H1 (cell line): ENCODE data around the gene DUSP3. TPM values are rescaled to one million over a fixed set of nuclear protein-coding genes. Genes with fewer than 3 reads are reported as not detected.

Source experiments
- BCL11A ChIP-seq, 2 experiments: IDR thresholded peaks; one replicate each; pipeline ENCODE4 v1.6.1; 2011; ENCODE audit warnings: low read depth in 2 of 2, low read length in 2 of 2, mild to moderate bottlenecking in 2 of 2
- CHD1 ChIP-seq: IDR thresholded peaks from 2 replicates; pipeline ENCODE4 v1.6.1; 2012; ENCODE audit warnings: low read depth, low read length, improper control_type of control experiment
- CHD2 ChIP-seq: IDR thresholded peaks from 2 replicates; pipeline ENCODE4 v1.6.1; 2012; ENCODE audit warnings: low read length, improper control_type of control experiment
- EZH2 ChIP-seq: fragments of 200-600 bp; sonication (generic); IDR thresholded peaks from 2 replicates; pipeline ENCODE4 v1.7.1; 2012; ENCODE audit warnings: low read depth, mild to moderate bottlenecking, moderate library complexity, low read length, inconsistent platforms; ENCODE audit not compliant: severe bottlenecking
- RAD21 ChIP-seq, 2 experiments: IDR thresholded peaks in 1 of 2; conservative IDR thresholded peaks in 1 of 2; 2 replicates each; pipeline ENCODE4 v1.6.1; 2011; ENCODE audit warnings: low read depth in 2 of 2, low read length in 2 of 2, improper control_type of control experiment in 1 of 2, inconsistent platforms in 1 of 2, mild to moderate bottlenecking in 1 of 2, moderate library complexity in 1 of 2
- RXRA ChIP-seq: IDR thresholded peaks from 2 replicates; pipeline ENCODE4 v1.6.1; 2011; ENCODE audit warnings: low read depth, mild to moderate bottlenecking, low read length, moderate library complexity; ENCODE audit not compliant: insufficient read depth
- SIN3A ChIP-seq, 2 experiments: IDR thresholded peaks in 1 of 2; conservative IDR thresholded peaks in 1 of 2; 2 replicates each; pipeline ENCODE4 v1.6.1; 2011 to 2012; ENCODE audit warnings: low read length in 2 of 2, improper control_type of control experiment in 1 of 2, low read depth in 1 of 2, mild to moderate bottlenecking in 1 of 2
- TAF1 ChIP-seq: IDR thresholded peaks from 2 replicates; pipeline ENCODE4 v1.6.1; 2011; ENCODE audit warnings: mild to moderate bottlenecking, low read depth, low read length
- TAF7 ChIP-seq: optimal IDR thresholded peaks from 2 replicates; pipeline ENCODE3; 2011; ENCODE audit warnings: low read depth, mild to moderate bottlenecking, inconsistent platforms, low read length, moderate library complexity, borderline replicate concordance
- polyA plus RNA-seq, 7 experiments: library from polyadenylated mRNA; depleted of rRNA in 3 of 7; stranded (reverse) in 5 of 7; unstranded in 2 of 7; fragments of >200 nt in 5 of 7; fragments of 200-250 nt in 2 of 7; gene quantifications; 1 replicate in 5 of 7; 2 replicates in 1 of 7; 4 replicates in 1 of 7; pipeline versions ENCODE4 v1.2.1 to v1.2.3, GENCODE V29; 2011 to 2013; ENCODE audit warnings: missing spikeins in 2 of 7, mixed read lengths in 2 of 7
- total RNA-seq: library from RNA; stranded (reverse); fragmentation: NEBNext Ultra II Directional; extraction: Animal tissue kit (Norgen Biotek cat#: 25700); gene quantifications from 2 replicates; pipeline ENCODE4 v1.2.1, GENCODE V29; 2021
- TF ChIP-seq, protein P1 (sequence below): fragments of 300-600 bp; sonication (generic); IDR thresholded peaks from 2 replicates; pipeline ENCODE4 v1.7.1; 2012; ENCODE audit warnings: low read length, moderate library complexity, mild to moderate bottlenecking, inconsistent platforms; ENCODE audit not compliant: insufficient replicate concordance
- TF ChIP-seq, protein P2 (sequence below): IDR thresholded peaks from 2 replicates; pipeline ENCODE4 v1.6.1; 2011; ENCODE audit warnings: low read depth, mild to moderate bottlenecking, low read length; ENCODE audit not compliant: insufficient read depth

DUSP3 gene
- total and polyA plus RNA-seq, 2 of the 8 experiments (the other 6 are each of a cell fraction or from before 2014, with no cell fraction given) = 15.1 to 21.2 TPM

DNA sequence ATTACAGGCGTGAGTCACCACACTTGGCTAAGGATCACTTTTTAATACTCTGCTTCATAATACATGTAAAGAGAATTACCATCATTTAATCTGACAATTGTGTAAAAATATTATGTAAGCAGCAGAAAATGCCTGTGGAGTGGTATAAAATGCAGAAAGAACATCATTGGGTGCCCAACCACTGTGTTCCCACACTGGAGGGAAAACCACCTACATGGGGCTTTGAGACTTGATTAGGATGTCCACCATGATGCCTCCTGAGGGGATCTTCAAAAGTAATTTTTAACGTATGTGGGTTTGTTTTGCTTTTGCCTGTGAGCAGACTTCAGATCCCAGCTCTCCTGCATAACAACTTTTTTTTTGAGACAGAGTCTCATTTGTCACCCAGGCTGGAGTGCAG is 20.3 kb upstream of the DUSP3 start (continued):
- TF ChIP-seq, protein P1, sequence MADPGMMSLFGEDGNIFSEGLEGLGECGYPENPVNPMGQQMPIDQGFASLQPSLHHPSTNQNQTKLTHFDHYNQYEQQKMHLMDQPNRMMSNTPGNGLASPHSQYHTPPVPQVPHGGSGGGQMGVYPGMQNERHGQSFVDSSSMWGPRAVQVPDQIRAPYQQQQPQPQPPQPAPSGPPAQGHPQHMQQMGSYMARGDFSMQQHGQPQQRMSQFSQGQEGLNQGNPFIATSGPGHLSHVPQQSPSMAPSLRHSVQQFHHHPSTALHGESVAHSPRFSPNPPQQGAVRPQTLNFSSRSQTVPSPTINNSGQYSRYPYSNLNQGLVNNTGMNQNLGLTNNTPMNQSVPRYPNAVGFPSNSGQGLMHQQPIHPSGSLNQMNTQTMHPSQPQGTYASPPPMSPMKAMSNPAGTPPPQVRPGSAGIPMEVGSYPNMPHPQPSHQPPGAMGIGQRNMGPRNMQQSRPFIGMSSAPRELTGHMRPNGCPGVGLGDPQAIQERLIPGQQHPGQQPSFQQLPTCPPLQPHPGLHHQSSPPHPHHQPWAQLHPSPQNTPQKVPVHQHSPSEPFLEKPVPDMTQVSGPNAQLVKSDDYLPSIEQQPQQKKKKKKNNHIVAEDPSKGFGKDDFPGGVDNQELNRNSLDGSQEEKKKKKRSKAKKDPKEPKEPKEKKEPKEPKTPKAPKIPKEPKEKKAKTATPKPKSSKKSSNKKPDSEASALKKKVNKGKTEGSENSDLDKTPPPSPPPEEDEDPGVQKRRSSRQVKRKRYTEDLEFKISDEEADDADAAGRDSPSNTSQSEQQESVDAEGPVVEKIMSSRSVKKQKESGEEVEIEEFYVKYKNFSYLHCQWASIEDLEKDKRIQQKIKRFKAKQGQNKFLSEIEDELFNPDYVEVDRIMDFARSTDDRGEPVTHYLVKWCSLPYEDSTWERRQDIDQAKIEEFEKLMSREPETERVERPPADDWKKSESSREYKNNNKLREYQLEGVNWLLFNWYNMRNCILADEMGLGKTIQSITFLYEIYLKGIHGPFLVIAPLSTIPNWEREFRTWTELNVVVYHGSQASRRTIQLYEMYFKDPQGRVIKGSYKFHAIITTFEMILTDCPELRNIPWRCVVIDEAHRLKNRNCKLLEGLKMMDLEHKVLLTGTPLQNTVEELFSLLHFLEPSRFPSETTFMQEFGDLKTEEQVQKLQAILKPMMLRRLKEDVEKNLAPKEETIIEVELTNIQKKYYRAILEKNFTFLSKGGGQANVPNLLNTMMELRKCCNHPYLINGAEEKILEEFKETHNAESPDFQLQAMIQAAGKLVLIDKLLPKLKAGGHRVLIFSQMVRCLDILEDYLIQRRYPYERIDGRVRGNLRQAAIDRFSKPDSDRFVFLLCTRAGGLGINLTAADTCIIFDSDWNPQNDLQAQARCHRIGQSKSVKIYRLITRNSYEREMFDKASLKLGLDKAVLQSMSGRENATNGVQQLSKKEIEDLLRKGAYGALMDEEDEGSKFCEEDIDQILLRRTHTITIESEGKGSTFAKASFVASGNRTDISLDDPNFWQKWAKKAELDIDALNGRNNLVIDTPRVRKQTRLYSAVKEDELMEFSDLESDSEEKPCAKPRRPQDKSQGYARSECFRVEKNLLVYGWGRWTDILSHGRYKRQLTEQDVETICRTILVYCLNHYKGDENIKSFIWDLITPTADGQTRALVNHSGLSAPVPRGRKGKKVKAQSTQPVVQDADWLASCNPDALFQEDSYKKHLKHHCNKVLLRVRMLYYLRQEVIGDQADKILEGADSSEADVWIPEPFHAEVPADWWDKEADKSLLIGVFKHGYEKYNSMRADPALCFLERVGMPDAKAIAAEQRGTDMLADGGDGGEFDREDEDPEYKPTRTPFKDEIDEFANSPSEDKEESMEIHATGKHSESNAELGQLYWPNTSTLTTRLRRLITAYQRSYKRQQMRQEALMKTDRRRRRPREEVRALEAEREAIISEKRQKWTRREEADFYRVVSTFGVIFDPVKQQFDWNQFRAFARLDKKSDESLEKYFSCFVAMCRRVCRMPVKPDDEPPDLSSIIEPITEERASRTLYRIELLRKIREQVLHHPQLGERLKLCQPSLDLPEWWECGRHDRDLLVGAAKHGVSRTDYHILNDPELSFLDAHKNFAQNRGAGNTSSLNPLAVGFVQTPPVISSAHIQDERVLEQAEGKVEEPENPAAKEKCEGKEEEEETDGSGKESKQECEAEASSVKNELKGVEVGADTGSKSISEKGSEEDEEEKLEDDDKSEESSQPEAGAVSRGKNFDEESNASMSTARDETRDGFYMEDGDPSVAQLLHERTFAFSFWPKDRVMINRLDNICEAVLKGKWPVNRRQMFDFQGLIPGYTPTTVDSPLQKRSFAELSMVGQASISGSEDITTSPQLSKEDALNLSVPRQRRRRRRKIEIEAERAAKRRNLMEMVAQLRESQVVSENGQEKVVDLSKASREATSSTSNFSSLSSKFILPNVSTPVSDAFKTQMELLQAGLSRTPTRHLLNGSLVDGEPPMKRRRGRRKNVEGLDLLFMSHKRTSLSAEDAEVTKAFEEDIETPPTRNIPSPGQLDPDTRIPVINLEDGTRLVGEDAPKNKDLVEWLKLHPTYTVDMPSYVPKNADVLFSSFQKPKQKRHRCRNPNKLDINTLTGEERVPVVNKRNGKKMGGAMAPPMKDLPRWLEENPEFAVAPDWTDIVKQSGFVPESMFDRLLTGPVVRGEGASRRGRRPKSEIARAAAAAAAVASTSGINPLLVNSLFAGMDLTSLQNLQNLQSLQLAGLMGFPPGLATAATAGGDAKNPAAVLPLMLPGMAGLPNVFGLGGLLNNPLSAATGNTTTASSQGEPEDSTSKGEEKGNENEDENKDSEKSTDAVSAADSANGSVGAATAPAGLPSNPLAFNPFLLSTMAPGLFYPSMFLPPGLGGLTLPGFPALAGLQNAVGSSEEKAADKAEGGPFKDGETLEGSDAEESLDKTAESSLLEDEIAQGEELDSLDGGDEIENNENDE = no peak
- TF ChIP-seq RXRA (no peak), CHD2 (no peak), BCL11A (IDR thresholded peaks at IDR 0.05; ENCODE audit: low read depth in 2 of 2, low read length in 2 of 2) (no peak), CHD1 (no peak), TAF1 (no peak), SIN3A (conservative IDR thresholded peaks at IDR 0.05 in 1 of 2, IDR thresholded peaks at IDR 0.05 in 1 of 2; ENCODE audit: low read depth in 1 of 2, low read length in 2 of 2) (no peak), EZH2 (no peak), TAF7 (no peak), RAD21 (IDR thresholded peaks at IDR 0.05 in 1 of 2, conservative IDR thresholded peaks at IDR 0.05 in 1 of 2; ENCODE audit: low read depth in 2 of 2, low read length in 2 of 2) (no peak)
- TF ChIP-seq, protein P2, sequence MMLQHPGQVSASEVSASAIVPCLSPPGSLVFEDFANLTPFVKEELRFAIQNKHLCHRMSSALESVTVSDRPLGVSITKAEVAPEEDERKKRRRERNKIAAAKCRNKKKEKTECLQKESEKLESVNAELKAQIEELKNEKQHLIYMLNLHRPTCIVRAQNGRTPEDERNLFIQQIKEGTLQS = no peak
